K562 (cell line): ENCODE data around the gene TRAK1. TPM values are rescaled to one million over a fixed set of nuclear protein-coding genes. Genes with fewer than 3 reads are reported as not detected.

Experiments used
- ATAC-seq: fragments of 200-7000 bp; cut with Tn5 transposase; 3 replicates; pipeline ENCODE4 v1.9.1; 2020; ENCODE audit warnings: moderate library complexity
- BruUV-seq: library from RNA; stranded (reverse); fragments of 400-500 nt; replicated peaks from 2 replicates; lab custom pipeline; 2021; lab: Mats Ljungman, UMichigan
- CTCF ChIA-PET: fragments of 300-600 bp; formaldehyde crosslinking; extraction: SDS; loops from one replicate; lab custom pipeline; 2021; ENCODE audit warnings: low intra/inter-chr PET ratio; lab: Yijun Ruan, JAX
- POLR2A ChIA-PET: fragments of 300-600, 350-650 bp; sonication (Branson Sonifier 250); formaldehyde crosslinking; extraction: SDS; loops from one replicate; lab custom pipeline; 2021; ENCODE audit warnings: antibody characterized with exemption, inconsistent platforms; lab: Yijun Ruan, JAX
- DNase-seq, 4 experiments: peaks; one replicate each; pipeline versions ENCODE4 v3.0.0 to v3.0.0-alpha.2; 2011 to 2018; ENCODE audit warnings: low spot score in 3 of 4, mixed read lengths in 3 of 4; ENCODE audit errors: extremely low read depth in 1 of 4
- FAIRE-seq: peaks from 2 replicates; lab custom pipeline; 2011; peaks lifted over from hg19 to GRCh38; lab: Jason Lieb, UNC
- H2AFZ ChIP-seq: 2 replicates; pipeline ENCODE4 v1.6.0; 2011; ENCODE audit warnings: low read depth, low read length, control low read depth, inconsistent platforms
- H3K27ac ChIP-seq: fragments of 200-600 bp; 3 replicates; pipeline ENCODE4 v1.8.0; 2011; ENCODE audit warnings: low read depth, mild to moderate bottlenecking, control low read depth, inconsistent platforms, low read length, moderate library complexity, mixed read lengths; ENCODE audit errors: extremely low read depth
- H3K27me3 ChIP-seq, 2 experiments: fragments of 300-600 bp in 1 of 2; 2 replicates in 1 of 2; 3 replicates in 1 of 2; pipeline versions ENCODE4 v1.6.0 to v1.8.0; 2011; ENCODE audit warnings: inconsistent platforms in 2 of 2, low read length in 2 of 2, mild to moderate bottlenecking in 1 of 2, mixed read lengths in 1 of 2, moderate library complexity in 1 of 2; ENCODE audit not compliant: control insufficient read depth in 2 of 2, insufficient read depth in 2 of 2
- H3K36me3 ChIP-seq: fragments of 300-600 bp; 3 replicates; pipeline ENCODE4 v1.8.0; 2011; ENCODE audit warnings: mild to moderate bottlenecking, low read length, inconsistent platforms; ENCODE audit not compliant: control insufficient read depth, insufficient read depth
- H3K4me1 ChIP-seq, 2 experiments: fragments of 200-600 bp in 1 of 2; replicated peaks in 1 of 2; 2 replicates in 1 of 2; 3 replicates in 1 of 2; pipeline versions ENCODE4 v1.5.1 to v1.8.0; 2011; ENCODE audit warnings: inconsistent platforms in 2 of 2, low read length in 2 of 2, mild to moderate bottlenecking in 1 of 2, mixed read lengths in 1 of 2, moderate library complexity in 1 of 2; ENCODE audit not compliant: control insufficient read depth in 2 of 2, insufficient read depth in 2 of 2
- H3K4me2 ChIP-seq: 2 replicates; pipeline ENCODE4 v1.6.1; 2011; ENCODE audit warnings: low read length, control low read depth, inconsistent platforms, mixed read lengths; ENCODE audit not compliant: insufficient read depth
- H3K4me3 ChIP-seq: fragments of 200-600 bp; sonication (generic), shearing (Covaris generic); 2 replicates; pipeline ENCODE4 v1.5.1; 2016; ENCODE audit warnings: control low read depth, inconsistent platforms
- H3K79me2 ChIP-seq: fragments of 200-600 bp; 3 replicates; pipeline ENCODE4 v1.8.0; 2011; ENCODE audit warnings: low read length, inconsistent platforms; ENCODE audit not compliant: control insufficient read depth, insufficient read depth
- H3K9ac ChIP-seq, 2 experiments: 2 replicates each; pipeline versions ENCODE4 v1.6.0 to v1.6.1; 2011; ENCODE audit warnings: low read depth in 2 of 2, low read length in 2 of 2, control low read depth in 1 of 2, inconsistent platforms in 1 of 2, mild to moderate bottlenecking in 1 of 2, mixed read lengths in 1 of 2; ENCODE audit not compliant: insufficient read depth in 1 of 2
- H3K9me1 ChIP-seq: one replicate; pipeline ENCODE4 v1.6.0; 2011; ENCODE audit warnings: inconsistent platforms, mild to moderate bottlenecking, low read length, moderate library complexity; ENCODE audit not compliant: control insufficient read depth, insufficient read depth
- H3K9me3 ChIP-seq: replicated peaks from 2 replicates; pipeline ENCODE4 v1.5.1; 2011; ENCODE audit warnings: low read depth, low read length, inconsistent platforms; ENCODE audit not compliant: control insufficient read depth, insufficient read depth
- H4K20me1 ChIP-seq: replicated peaks from 2 replicates; pipeline ENCODE4 v1.6.1; 2011; ENCODE audit warnings: low read length, inconsistent platforms, mixed read lengths; ENCODE audit not compliant: control insufficient read depth, insufficient read depth
- C11orf30 ChIP-seq: fragments of 450-650 bp; IDR thresholded peaks from 2 replicates; pipeline ENCODE4 v1.6.1; 2016; ENCODE audit warnings: low read depth, mild to moderate bottlenecking
- IRF1 ChIP-seq: sonication (generic); formaldehyde crosslinking; IDR thresholded peaks from 2 replicates; pipeline ENCODE4 v1.8.0; 2022; ENCODE audit warnings: missing genetic modification reagents, mild to moderate bottlenecking, borderline replicate concordance
- NFE2 ChIP-seq: IDR thresholded peaks from 2 replicates; pipeline ENCODE4 v1.6.1; 2014; ENCODE audit warnings: antibody characterized with exemption, low read depth
- PTTG1 ChIP-seq: fragments of 450-650 bp; IDR thresholded peaks from 2 replicates; pipeline ENCODE4 v1.6.1; 2016; ENCODE audit warnings: low read depth, mild to moderate bottlenecking, missing genetic modification characterization, missing compliant biosample characterization
- TBP ChIP-seq: optimal IDR thresholded peaks from 2 replicates; pipeline ENCODE3; 2011; ENCODE audit warnings: low read depth, low read length, improper control_type of control experiment
- ZNF239 ChIP-seq: fragments of 250-450 bp; sonication (Bioruptor Pico); IDR thresholded peaks from 2 replicates; pipeline ENCODE4 v1.4.0; 2020; ENCODE audit warnings: mild to moderate bottlenecking
- ZNF316 ChIP-seq: fragments of 450-650 bp; IDR thresholded peaks from 2 replicates; pipeline ENCODE4 v1.6.1; 2016
- ZNF347 ChIP-seq: fragments of 450-650 bp; formaldehyde crosslinking; IDR thresholded peaks from 2 replicates; pipeline ENCODE4 v1.4.0; 2020; ENCODE audit warnings: low read depth, mild to moderate bottlenecking, moderate library complexity
- WGBS: fragments of 100-300 bp; shearing (Covaris generic); methylation state at CpG from one replicate; pipeline ENCODE4 v1.1.6; 2016; ENCODE audit warnings: low coverage, mixed read lengths; ENCODE audit not compliant: insufficient coverage; ENCODE audit errors: missing lambda C conversion rate; 5-methylcytosine and 5-hydroxymethylcytosine counted together
- in situ Hi-C: fragments of 300-500 bp; cut with MboI; formaldehyde crosslinking; loops from 4 replicates; pipeline ENCODE4 v1.15.0; 2018; ENCODE audit warnings: inconsistent platforms, mixed read lengths
- intact Hi-C: fragments of 100-400 bp; cut with micrococcal nuclease; formaldehyde crosslinking; loops from 2 replicates; pipeline ENCODE4 v1.14.2; 2022
- polyA plus RNA-seq, 8 experiments: library from polyadenylated mRNA; depleted of rRNA in 4 of 8; stranded (reverse) in 5 of 8; unstranded in 3 of 8; fragments of >200 nt; fragmentation: Nextera tagmentation in 2 of 8; fragmentation: Illumina TruSeq in 1 of 8; extraction: Ambion mirVana in 2 of 8; extraction: Trizol in 1 of 8; gene quantifications; 2 replicates each; pipeline versions ENCODE4 v1.2.1 to v1.2.3, GENCODE V29; 2011 to 2014; ENCODE audit warnings: inconsistent platforms in 1 of 8, missing spikeins in 1 of 8
- total RNA-seq, 7 experiments: library from RNA; depleted of rRNA in 6 of 7; stranded (reverse); fragments of >200 nt in 6 of 7; fragmentation: Illumina TruSeq in 2 of 7; extraction: Trizol in 2 of 7; gene quantifications; 2 replicates each; pipeline versions ENCODE4 v1.2.1 to v1.2.3, GENCODE V29; 2011 to 2021; ENCODE audit warnings: low replicate concordance in 1 of 7

TRAK1 gene
- total and polyA plus RNA-seq, 9 of the 15 experiments (the other 6 are each of a cell fraction or from before 2014, with no cell fraction given) = 5.3 to 28.5 (median 17.5) TPM

DNA sequence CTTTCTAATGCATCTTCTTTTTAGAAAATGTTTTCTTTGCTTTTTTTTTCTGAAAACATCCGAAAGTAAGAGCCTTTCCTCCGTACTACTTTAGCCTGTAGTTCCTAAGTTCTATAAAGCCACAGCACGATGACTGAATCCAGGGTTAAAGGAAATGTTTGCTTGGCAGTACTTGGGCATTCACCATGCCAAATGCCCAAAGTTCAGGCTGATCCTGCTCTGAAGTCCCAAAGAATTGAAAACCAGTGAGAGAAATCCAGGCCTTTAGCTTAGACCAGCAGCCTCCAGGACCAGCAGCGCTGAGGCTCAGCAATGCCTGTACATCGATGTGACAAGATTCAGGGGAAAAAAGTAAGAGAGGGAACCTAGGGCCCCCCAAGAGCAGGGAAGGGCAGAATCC lies 139.7 kb downstream of the TRAK1 start:
- H3K4me1 ChIP-seq = peaks cover 0 to 4% of the 10 kb centered on the region in 2 experiments; a peak in 2 of 5 replicates
- no peak for ATAC-seq
- H3K79me2 ChIP-seq = no peaks in the 10 kb centered on the region
- in situ Hi-C loops = no loop called here
- no peak overlapping the region for H3K27ac ChIP-seq
- no peak overlapping the region for H3K4me3 ChIP-seq
- intact Hi-C loops = loop anchor here (1.0 to 10.0 kb wide), 3 partner anchors 212 to 524 kb away; no protein-coding TSS in a partner anchor
- ChIA-PET CTCF (interaction anchor here (1.7 to 3.6 kb wide), 3 partner anchors 213 to 337 kb away, joined by 6 to 32 read pairs (median 21); no protein-coding TSS in a partner anchor), POLR2A (no interaction called here)
- 0% methylated on average over 5 of the region's 5 CpGs for WGBS
- 0 out of 2 replicates have a peak, but pooled peaks cover 4% of the 10 kb centered on the region for H4K20me1 ChIP-seq
- H3K9me3 ChIP-seq = no peaks in the 10 kb centered on the region
- H3K9me1 ChIP-seq = no peaks in the 10 kb centered on the region
- no peak for TF ChIP-seq NFE2
- no peak for TF ChIP-seq PTTG1
- TF ChIP-seq ZNF347 (CRISPR knock-in tag) = no peak
- no peak for TF ChIP-seq TBP
- no peak for TF ChIP-seq ZNF239 (CRISPR knock-in tag)
- no peak overlapping the region for H2AFZ ChIP-seq
- no peak overlapping the region for H3K4me2 ChIP-seq
- FAIRE-seq = no peak
- no peak for DNase-seq
- H3K9ac ChIP-seq = no peak overlapping the region
- BruUV-seq = no TSS peak
- no peaks in the 10 kb centered on the region for H3K36me3 ChIP-seq
- H3K27me3 ChIP-seq = peaks cover 7 to 28% of the 10 kb centered on the region in 2 experiments; a peak in 4 of 5 replicates

DNA sequence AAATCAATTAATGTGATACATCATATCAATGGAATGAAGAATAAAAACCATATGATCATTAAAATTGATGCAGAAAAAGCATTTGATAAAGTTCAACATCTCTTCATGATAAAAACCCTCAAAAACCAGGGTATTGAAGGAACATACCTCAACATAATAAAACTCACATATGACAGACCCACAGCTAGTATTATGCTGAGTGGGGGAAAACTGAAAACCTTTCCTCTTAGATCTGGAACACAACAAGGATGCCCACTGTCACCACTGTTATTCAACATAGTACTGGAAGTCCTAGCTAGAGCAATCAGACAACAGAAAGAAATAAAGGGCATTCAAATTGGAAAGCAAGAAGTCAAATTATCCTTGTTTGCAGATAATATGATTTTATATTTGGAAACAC lies 144.4 kb downstream of the TRAK1 start:
- no peak for FAIRE-seq
- intact Hi-C loops = loop anchor here (10.0 kb wide), 1 partner anchor 519 kb away; no protein-coding TSS in a partner anchor
- H3K9me3 ChIP-seq = no peaks in the 10 kb centered on the region
- no peak overlapping the region for H3K27ac ChIP-seq
- ChIA-PET CTCF (no interaction called here), POLR2A (no interaction called here)
- no peaks in the 10 kb centered on the region for H3K36me3 ChIP-seq
- DNase-seq = no peak
- H3K79me2 ChIP-seq = no peaks in the 10 kb centered on the region
- H3K27me3 ChIP-seq = peaks cover 7 to 28% of the 10 kb centered on the region in 2 experiments; a peak in 4 of 5 replicates
- no TSS peak for BruUV-seq
- peak; percentile 23; the same call in 1 of the 2 replicates for TF ChIP-seq C11orf30
- TF ChIP-seq ZNF316 = peak; percentile 51
- no peak for TF ChIP-seq IRF1 (CRISPR knock-in tag)
- H3K4me1 ChIP-seq = no peaks in the 10 kb centered on the region
- ATAC-seq = no peak
- H4K20me1 ChIP-seq = no peaks in the 10 kb centered on the region
- no peak overlapping the region for H3K4me2 ChIP-seq
- no peak overlapping the region for H2AFZ ChIP-seq
- no peaks in the 10 kb centered on the region for H3K9me1 ChIP-seq
- H3K9ac ChIP-seq = no peak overlapping the region
- in situ Hi-C loops = no loop called here
- H3K4me3 ChIP-seq = no peak overlapping the region
